ENCODE measurements around the gene TRRAP.

The TRRAP gene

DNA sequence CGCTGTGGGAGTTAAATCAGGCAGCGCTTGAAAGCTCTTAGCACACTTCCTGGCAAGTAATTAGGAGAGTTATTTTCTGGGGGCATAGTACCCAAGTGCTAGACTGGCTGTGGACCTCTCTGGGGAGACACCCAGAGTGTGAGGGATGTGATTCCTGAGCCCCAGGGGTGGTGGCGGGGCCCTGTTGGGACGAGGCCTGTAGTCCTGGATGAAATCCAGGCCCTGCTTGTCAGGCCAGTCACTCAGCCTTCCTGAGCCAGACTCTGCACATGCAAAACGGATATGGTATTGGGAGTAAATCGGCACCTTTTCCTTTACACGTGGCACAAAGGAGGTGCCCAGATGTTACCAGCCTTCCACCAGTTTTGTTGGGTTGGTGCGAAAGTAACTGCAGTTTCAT is 31.2 kb downstream of the TRRAP start:
- H3K4me3 ChIP-seq (ENCODE audit: control insufficient read depth, low read depth, low read length) = no peak overlapping the region
- TF ChIP-seq, protein P1, sequence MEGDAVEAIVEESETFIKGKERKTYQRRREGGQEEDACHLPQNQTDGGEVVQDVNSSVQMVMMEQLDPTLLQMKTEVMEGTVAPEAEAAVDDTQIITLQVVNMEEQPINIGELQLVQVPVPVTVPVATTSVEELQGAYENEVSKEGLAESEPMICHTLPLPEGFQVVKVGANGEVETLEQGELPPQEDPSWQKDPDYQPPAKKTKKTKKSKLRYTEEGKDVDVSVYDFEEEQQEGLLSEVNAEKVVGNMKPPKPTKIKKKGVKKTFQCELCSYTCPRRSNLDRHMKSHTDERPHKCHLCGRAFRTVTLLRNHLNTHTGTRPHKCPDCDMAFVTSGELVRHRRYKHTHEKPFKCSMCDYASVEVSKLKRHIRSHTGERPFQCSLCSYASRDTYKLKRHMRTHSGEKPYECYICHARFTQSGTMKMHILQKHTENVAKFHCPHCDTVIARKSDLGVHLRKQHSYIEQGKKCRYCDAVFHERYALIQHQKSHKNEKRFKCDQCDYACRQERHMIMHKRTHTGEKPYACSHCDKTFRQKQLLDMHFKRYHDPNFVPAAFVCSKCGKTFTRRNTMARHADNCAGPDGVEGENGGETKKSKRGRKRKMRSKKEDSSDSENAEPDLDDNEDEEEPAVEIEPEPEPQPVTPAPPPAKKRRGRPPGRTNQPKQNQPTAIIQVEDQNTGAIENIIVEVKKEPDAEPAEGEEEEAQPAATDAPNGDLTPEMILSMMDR (conservative IDR thresholded peaks at IDR 0.05; ENCODE audit: control insufficient read depth, insufficient read depth, low read depth, low read length) = no peak
- DNase-seq (ENCODE audit: low read depth) = no peak

DNA sequence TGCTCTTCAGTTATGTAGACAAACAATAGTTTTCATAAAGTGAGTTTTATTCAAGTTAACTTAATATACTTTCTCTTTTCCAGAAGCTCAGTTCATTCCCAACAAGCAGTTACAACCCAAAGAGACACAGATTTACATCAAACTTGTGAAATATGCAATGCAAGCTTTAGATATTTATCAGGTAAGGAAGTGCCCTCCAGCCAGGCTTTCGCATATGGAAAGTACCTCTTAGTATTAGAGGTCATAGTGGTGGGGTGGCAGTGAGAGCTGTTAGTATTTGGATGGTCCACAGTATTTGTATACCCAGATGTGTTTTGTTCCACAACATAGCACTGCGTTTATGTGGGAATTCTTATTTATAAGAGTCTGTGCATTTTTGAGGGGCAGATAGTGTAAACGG is 32.1 kb downstream of the TRRAP start:
- no peak for DNase-seq (ENCODE audit: low read depth)
- no peak overlapping the region for H3K4me3 ChIP-seq (ENCODE audit: control insufficient read depth, low read depth, low read length)
- TF ChIP-seq, protein P1 (conservative IDR thresholded peaks at IDR 0.05; ENCODE audit: control insufficient read depth, insufficient read depth, low read depth, low read length) = no peak

DNA sequence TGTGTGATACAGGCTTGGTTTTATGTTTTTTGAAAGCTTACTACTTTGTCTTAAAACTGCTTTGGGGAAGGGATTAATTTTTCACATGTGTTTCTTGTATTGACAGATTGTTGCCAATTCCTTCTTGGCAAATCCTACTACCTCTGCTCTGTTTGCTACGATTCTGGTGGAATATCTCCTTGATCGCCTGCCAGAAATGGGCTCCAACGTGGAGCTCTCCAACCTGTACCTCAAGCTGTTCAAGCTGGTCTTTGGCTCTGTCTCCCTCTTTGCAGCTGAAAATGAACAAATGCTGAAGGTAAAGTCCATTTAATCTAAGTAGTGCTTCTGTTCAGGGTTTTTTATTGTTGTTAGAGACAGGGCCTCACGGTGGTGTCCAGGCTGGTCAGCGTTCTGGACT is 33.6 kb downstream of the TRRAP start:
- TF ChIP-seq, protein P1 (conservative IDR thresholded peaks at IDR 0.05; ENCODE audit: control insufficient read depth, insufficient read depth, low read depth, low read length) = no peak
- no peak overlapping the region for H3K4me3 ChIP-seq (ENCODE audit: control insufficient read depth, low read depth, low read length)
- no peak for DNase-seq (ENCODE audit: low read depth)

DNA sequence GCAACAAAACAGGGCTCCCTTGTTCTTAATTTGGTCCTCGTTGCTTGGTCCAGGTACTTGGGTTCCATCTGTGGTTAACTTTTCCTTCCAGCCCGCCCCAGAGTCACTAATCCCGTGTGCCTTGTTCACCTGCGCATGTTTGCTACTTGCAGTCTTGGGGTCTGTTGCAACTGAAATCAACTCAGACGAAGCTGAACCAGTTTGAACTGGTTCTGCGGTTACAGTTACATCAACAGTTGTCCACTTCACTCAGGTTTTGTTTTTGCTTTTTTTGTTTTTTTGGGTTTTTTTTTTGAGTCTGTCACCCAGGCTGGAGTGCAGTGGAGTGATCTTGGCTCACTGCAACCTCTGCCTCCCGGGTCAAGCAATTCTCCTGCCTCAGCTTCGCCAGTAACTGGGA is 34.7 kb downstream of the TRRAP start:
- TF ChIP-seq, protein P1 (conservative IDR thresholded peaks at IDR 0.05; ENCODE audit: control insufficient read depth, insufficient read depth, low read depth, low read length) = no peak
- no peak overlapping the region for H3K4me3 ChIP-seq (ENCODE audit: control insufficient read depth, low read depth, low read length)
- no peak for DNase-seq (ENCODE audit: low read depth)

DNA sequence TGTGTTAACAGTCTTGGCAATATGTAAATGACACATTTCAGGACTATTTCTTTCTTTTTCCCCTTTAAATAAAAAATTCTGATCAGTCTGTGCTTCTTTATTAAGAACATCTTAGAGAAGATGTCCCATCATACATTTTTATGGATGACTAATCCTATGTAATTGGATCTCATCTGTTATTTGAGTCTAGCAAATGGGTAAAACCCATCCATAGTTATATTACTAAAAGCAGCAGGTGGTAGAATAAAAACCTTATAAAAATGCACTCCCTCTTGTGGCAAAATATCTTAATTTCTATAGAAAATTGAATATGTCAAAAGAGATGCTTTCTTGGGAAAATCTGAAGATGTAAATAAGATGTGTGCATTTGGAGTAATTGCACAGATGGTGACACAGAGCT is 35.3 kb downstream of the TRRAP start:
- TF ChIP-seq, protein P1 (conservative IDR thresholded peaks at IDR 0.05; ENCODE audit: control insufficient read depth, insufficient read depth, low read depth, low read length) = no peak
- DNase-seq (ENCODE audit: low read depth) = peak; percentile 52
- no peak overlapping the region for H3K4me3 ChIP-seq (ENCODE audit: control insufficient read depth, low read depth, low read length)

DNA sequence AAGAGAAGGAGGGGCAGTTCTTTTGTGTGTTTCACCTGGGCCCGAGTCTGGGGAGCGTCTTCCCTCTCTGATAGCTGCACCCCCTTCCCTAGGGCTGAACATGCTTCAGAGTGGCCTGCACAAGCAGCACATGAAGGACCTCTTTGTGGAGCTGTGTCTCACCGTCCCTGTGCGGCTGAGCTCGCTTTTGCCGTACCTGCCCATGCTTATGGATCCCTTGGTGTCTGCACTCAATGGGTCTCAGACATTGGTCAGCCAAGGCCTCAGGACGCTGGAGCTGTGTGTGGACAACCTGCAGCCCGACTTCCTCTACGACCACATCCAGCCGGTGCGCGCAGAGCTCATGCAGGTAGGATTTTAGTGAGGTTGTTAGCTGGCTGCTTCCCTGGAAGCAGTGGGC is 39.0 kb downstream of the TRRAP start:
- TF ChIP-seq, protein P1 (conservative IDR thresholded peaks at IDR 0.05; ENCODE audit: control insufficient read depth, insufficient read depth, low read depth, low read length) = no peak
- DNase-seq (ENCODE audit: low read depth) = no peak
- no peak overlapping the region for H3K4me3 ChIP-seq (ENCODE audit: control insufficient read depth, low read depth, low read length)

All from fibroblast of mammary gland (primary cell).